ENCODE measurements around the gene SSBP4.

Gene SSBP4

GRCh38 chr19:18461471-18461870 lies 42.3 kb downstream of the SSBP4 start:
- no peak for DNase-seq
- Mint-ChIP-seq H3K4me1 (peaks cover 17 to 24% of the 10 kb centered on the region in 2 donors), H3K9me3 (no peaks in the 10 kb centered on the region), H3K36me3 (peaks cover 39 to 54% of the 10 kb centered on the region in 2 donors), H3K4me3 (no peak overlapping the region), H3K27ac (peak overlapping the region; percentile 67), H3K27me3 (no peaks in the 10 kb centered on the region)
- no peak for ATAC-seq (replicated peaks)

GRCh38 chr19:18464646-18465045 lies 45.4 kb downstream of the SSBP4 start:
- Mint-ChIP-seq H3K4me1 (peaks cover 27 to 33% of the 10 kb centered on the region in 2 donors), H3K36me3 (peaks cover 30 to 38% of the 10 kb centered on the region in 2 donors), H3K4me3 (no peak overlapping the region), H3K9me3 (no peaks in the 10 kb centered on the region), H3K27ac (no peak overlapping the region), H3K27me3 (no peaks in the 10 kb centered on the region)
- no peak for DNase-seq
- no peak for ATAC-seq (replicated peaks)

- DNase-seq (no peak), ATAC-seq (replicated peaks) (no peak)
- Mint-ChIP-seq H3K27ac (no peak overlapping the region), H3K4me3 (no peak overlapping the region), H3K36me3 (peaks cover 33 to 37% of the 10 kb centered on the region in 2 donors), H3K4me1 (peaks cover 28 to 40% of the 10 kb centered on the region in 2 donors), H3K9me3 (no peaks in the 10 kb centered on the region), H3K27me3 (no peaks in the 10 kb centered on the region)
These were observed 46.2 kb downstream of the SSBP4 start for GRCh38 chr19:18465214-18465963.

GRCh38 chr19:18465964-18466339 lies 46.8 kb downstream of the SSBP4 start:
- H3K9me3 Mint-ChIP-seq: no peaks in the 10 kb centered on the region
- H3K36me3 Mint-ChIP-seq: peaks cover 32% of the 10 kb centered on the region in 2 donors
- H3K27ac Mint-ChIP-seq: no peak overlapping the region

GRCh38 chr19:18466354-18466753 lies 47.2 kb downstream of the SSBP4 start:
- no peaks in the 10 kb centered on the region for H3K9me3 Mint-ChIP-seq
- H3K4me1 Mint-ChIP-seq: peaks cover 28 to 42% of the 10 kb centered on the region in 2 donors
- H3K4me3 Mint-ChIP-seq: no peak overlapping the region
- H3K27me3 Mint-ChIP-seq: no peaks in the 10 kb centered on the region
- no peak for ATAC-seq (replicated peaks)
- H3K36me3 Mint-ChIP-seq: peaks cover 28 to 31% of the 10 kb centered on the region in 2 donors
- H3K27ac Mint-ChIP-seq: no peak overlapping the region
- DNase-seq: no peak

More at GRCh38 chr19:18465964-18466339, 46.8 kb downstream of the SSBP4 start:
- H3K27me3 Mint-ChIP-seq: no peaks in the 10 kb centered on the region
- H3K4me1 Mint-ChIP-seq: peaks cover 28 to 42% of the 10 kb centered on the region in 2 donors
- no peak for ATAC-seq (replicated peaks)
- H3K4me3 Mint-ChIP-seq: no peak overlapping the region
- DNase-seq: no peak

- Mint-ChIP-seq H3K36me3 (peaks cover 22 to 23% of the 10 kb centered on the region in 2 donors), H3K4me1 (peaks cover 23 to 34% of the 10 kb centered on the region in 2 donors), H3K27ac (peak overlapping the region; percentile 28), H3K27me3 (no peaks in the 10 kb centered on the region), H3K9me3 (no peaks in the 10 kb centered on the region), H3K4me3 (no peak overlapping the region)
- no peak for DNase-seq
- ATAC-seq (replicated peaks): no peak
These were observed 48.8 kb downstream of the SSBP4 start for GRCh38 chr19:18467978-18468377.

GRCh38 chr19:18468517-18468916 lies 49.3 kb downstream of the SSBP4 start:
- Mint-ChIP-seq H3K9me3 (no peaks in the 10 kb centered on the region), H3K36me3 (peaks cover 22 to 23% of the 10 kb centered on the region in 2 donors), H3K4me3 (no peak overlapping the region), H3K27me3 (no peaks in the 10 kb centered on the region), H3K27ac (no peak overlapping the region), H3K4me1 (peaks cover 23 to 34% of the 10 kb centered on the region in 2 donors)
- DNase-seq (no peak), ATAC-seq (replicated peaks) (no peak)

GRCh38 chr19:18469069-18469846 lies 50.1 kb downstream of the SSBP4 start:
- H3K4me3 Mint-ChIP-seq: no peak overlapping the region
- peaks cover 20 to 21% of the 10 kb centered on the region in 2 donors for H3K36me3 Mint-ChIP-seq
- no peak overlapping the region for H3K27ac Mint-ChIP-seq
- no peaks in the 10 kb centered on the region for H3K27me3 Mint-ChIP-seq
- ATAC-seq (replicated peaks): peak; percentile 53 to 67
- no peaks in the 10 kb centered on the region for H3K9me3 Mint-ChIP-seq
- DNase-seq: no peak
- H3K4me1 Mint-ChIP-seq: peaks cover 22 to 32% of the 10 kb centered on the region in 2 donors

GRCh38 chr19:18470787-18471186 lies 51.6 kb downstream of the SSBP4 start:
- Mint-ChIP-seq H3K4me1 (peaks cover 20 to 31% of the 10 kb centered on the region in 2 donors), H3K4me3 (no peak overlapping the region), H3K9me3 (no peaks in the 10 kb centered on the region), H3K27me3 (no peaks in the 10 kb centered on the region), H3K27ac (no peak overlapping the region), H3K36me3 (peaks cover 14 to 16% of the 10 kb centered on the region in 2 donors)
- DNase-seq (no peak), ATAC-seq (replicated peaks) (no peak)

GRCh38 chr19:18473003-18473705 lies 54.0 kb downstream of the SSBP4 start:
- DNase-seq: no peak
- no peak for ATAC-seq (replicated peaks)
- Mint-ChIP-seq H3K9me3 (no peaks in the 10 kb centered on the region), H3K27me3 (no peaks in the 10 kb centered on the region), H3K4me1 (peaks cover 33 to 47% of the 10 kb centered on the region in 2 donors), H3K27ac (peak overlapping the region; percentile 20), H3K4me3 (no peak overlapping the region), H3K36me3 (peaks cover 19 to 27% of the 10 kb centered on the region in 2 donors)

GRCh38 chr19:18473706-18474087 lies 54.5 kb downstream of the SSBP4 start:
- no peaks in the 10 kb centered on the region for H3K9me3 Mint-ChIP-seq
- peaks cover 37 to 50% of the 10 kb centered on the region in 2 donors for H3K4me1 Mint-ChIP-seq
- no peak for ATAC-seq (replicated peaks)
- no peak overlapping the region for H3K4me3 Mint-ChIP-seq
- H3K27me3 Mint-ChIP-seq: no peaks in the 10 kb centered on the region
- no peak for DNase-seq
- peaks cover 19 to 27% of the 10 kb centered on the region in 2 donors for H3K36me3 Mint-ChIP-seq
- H3K27ac Mint-ChIP-seq: no peak overlapping the region

- Mint-ChIP-seq H3K4me3 (no peak overlapping the region), H3K9me3 (no peaks in the 10 kb centered on the region), H3K27me3 (no peaks in the 10 kb centered on the region), H3K36me3 (peaks cover 20 to 26% of the 10 kb centered on the region in 2 donors), H3K4me1 (peaks cover 39 to 58% of the 10 kb centered on the region in 2 donors), H3K27ac (peak overlapping the region; percentile 32)
- DNase-seq (no peak), ATAC-seq (replicated peaks) (no peak)
These were observed 55.2 kb downstream of the SSBP4 start for GRCh38 chr19:18474366-18474887.

GRCh38 chr19:18475004-18475453 lies 55.8 kb downstream of the SSBP4 start:
- H3K36me3 Mint-ChIP-seq: peaks cover 20 to 23% of the 10 kb centered on the region in 2 donors
- H3K4me3 Mint-ChIP-seq: no peak overlapping the region
- H3K27ac Mint-ChIP-seq: peak overlapping the region; percentile 75
- no peaks in the 10 kb centered on the region for H3K27me3 Mint-ChIP-seq
- H3K9me3 Mint-ChIP-seq: no peaks in the 10 kb centered on the region
- peaks cover 44 to 58% of the 10 kb centered on the region in 2 donors for H3K4me1 Mint-ChIP-seq
- DNase-seq (no peak), ATAC-seq (replicated peaks) (no peak)

GRCh38 chr19:18475762-18476331 lies 56.6 kb downstream of the SSBP4 start:
- peak overlapping the region; percentile 75 for H3K27ac Mint-ChIP-seq
- no peaks in the 10 kb centered on the region for H3K9me3 Mint-ChIP-seq
- DNase-seq: no peak
- H3K36me3 Mint-ChIP-seq: peaks cover 15 to 23% of the 10 kb centered on the region in 2 donors
- peaks cover 46 to 61% of the 10 kb centered on the region in 2 donors for H3K4me1 Mint-ChIP-seq
- no peak overlapping the region for H3K4me3 Mint-ChIP-seq
- H3K27me3 Mint-ChIP-seq: no peaks in the 10 kb centered on the region
- ATAC-seq (replicated peaks): no peak

Measured in stimulated activated naive B cell treated with anti-CD40 and anti-IgM and Interleukin-4, amounts not matched to agents 10 μg/mL and 1 μg/mL and 100 μg/mL, for 72 hours (primary cell).